ENCODE measurements around the gene CA5B. TPM values are rescaled to one million over a fixed set of nuclear protein-coding genes. Genes with fewer than 3 reads are reported as not detected.
A peak's percentile ranks its signal among the peaks of the same experiment; 100 is the strongest.

The CA5B gene
- polyA plus RNA-seq, 4 donors: 0.22 to 3.0 (median 1.3) TPM

DNA sequence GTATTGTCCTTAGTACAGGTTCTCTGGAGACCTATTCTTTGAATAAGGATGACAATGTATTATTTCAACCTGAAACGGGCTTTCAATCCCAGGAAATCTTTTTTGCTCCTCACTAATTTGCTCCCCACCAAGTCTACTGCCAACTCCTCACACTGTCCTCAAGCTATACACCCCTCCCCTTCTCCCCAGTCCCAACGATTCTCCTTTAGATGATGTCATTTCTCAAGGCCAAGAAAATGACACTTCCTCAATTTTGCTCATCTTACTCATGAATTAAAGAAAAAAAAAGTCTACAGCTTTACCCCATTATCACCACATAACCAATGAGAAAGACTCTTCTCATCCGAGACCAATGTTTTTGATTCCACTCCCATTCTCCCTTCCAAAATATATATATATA is 96.0 kb downstream of the CA5B start:
- no peaks in the 10 kb centered on the region for H3K36me3 ChIP-seq (ENCODE audit: control insufficient read depth in 3 of 3, insufficient read depth in 2 of 3, low read depth in 1 of 3, low read length in 3 of 3)
- 63 to 73% (median 72%) methylated on average over 3 of the region's 3 CpGs for WGBS, 3 donors
- DNase-seq: no peak
- H3K27ac ChIP-seq (ENCODE audit: low read depth in 1 of 3, low read length in 2 of 3): no peak overlapping the region
- H3K4me3 ChIP-seq (ENCODE audit: low read depth in 1 of 3, low read length in 3 of 3): no peak overlapping the region
- H3K27me3 ChIP-seq (ENCODE audit: control insufficient read depth in 3 of 3, insufficient read depth in 3 of 3, low read length in 3 of 3): no peaks in the 10 kb centered on the region
- FAIRE-seq: no peak
- H3K9me3 ChIP-seq (ENCODE audit: control insufficient read depth in 2 of 2, insufficient read depth in 1 of 2, low read depth in 1 of 2, low read length in 1 of 2): no peaks in the 10 kb centered on the region
- H3K4me1 ChIP-seq (ENCODE audit: control insufficient read depth in 3 of 3, insufficient read depth in 2 of 3, low read depth in 1 of 3, low read length in 2 of 3): no peaks in the 10 kb centered on the region

DNA sequence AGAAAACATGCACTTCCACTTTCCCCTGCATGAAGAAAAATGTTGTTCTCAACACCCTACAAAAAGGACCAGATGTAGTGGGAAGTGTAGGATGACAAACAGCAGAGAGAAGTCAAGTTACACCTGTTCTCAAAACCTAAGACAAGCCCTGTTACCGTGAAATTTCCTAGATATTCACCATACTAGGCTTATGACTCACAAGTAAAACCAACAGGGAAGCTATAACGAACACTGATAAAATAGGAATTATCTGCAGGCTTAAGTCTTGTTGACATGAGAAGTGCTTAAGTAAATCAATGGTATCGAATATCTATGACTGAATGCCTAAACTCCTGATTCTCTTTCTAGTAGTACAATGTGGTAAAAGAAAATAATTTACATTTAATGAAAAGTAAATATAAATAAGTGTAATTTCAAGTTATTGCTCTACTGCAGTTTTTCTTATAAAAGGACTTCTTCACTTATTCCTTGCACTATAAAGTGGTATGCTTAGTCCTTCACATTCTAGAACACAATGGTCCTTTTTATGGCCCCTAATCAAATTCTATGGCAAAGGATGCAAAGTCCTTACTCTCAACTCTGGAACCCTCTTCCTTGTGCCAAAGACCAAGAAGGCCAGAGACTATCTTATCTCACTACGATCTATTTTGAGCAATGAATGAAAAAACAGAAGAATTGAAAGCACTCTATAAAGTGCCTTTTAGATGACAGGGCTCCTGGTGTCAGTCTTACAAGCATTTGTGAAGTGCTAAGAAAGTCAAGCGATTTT is 96.9 kb downstream of the CA5B start:
- no peak overlapping the region for H3K4me3 ChIP-seq (ENCODE audit: low read depth in 1 of 3, low read length in 3 of 3)
- peak; percentile 36 to 51 for DNase-seq
- 24 to 62% (median 47%) methylated on average over 5 of the region's 5 CpGs for WGBS, 3 donors
- no peaks in the 10 kb centered on the region for H3K4me1 ChIP-seq (ENCODE audit: control insufficient read depth in 3 of 3, insufficient read depth in 2 of 3, low read depth in 1 of 3, low read length in 2 of 3)
- H3K36me3 ChIP-seq (ENCODE audit: control insufficient read depth in 3 of 3, insufficient read depth in 2 of 3, low read depth in 1 of 3, low read length in 3 of 3): no peaks in the 10 kb centered on the region
- H3K27me3 ChIP-seq (ENCODE audit: control insufficient read depth in 3 of 3, insufficient read depth in 3 of 3, low read length in 3 of 3): no peaks in the 10 kb centered on the region
- no peaks in the 10 kb centered on the region for H3K9me3 ChIP-seq (ENCODE audit: control insufficient read depth in 2 of 2, insufficient read depth in 1 of 2, low read depth in 1 of 2, low read length in 1 of 2)
- FAIRE-seq: no peak
- no peak overlapping the region for H3K27ac ChIP-seq (ENCODE audit: low read depth in 1 of 3, low read length in 2 of 3)

Other genes starting within 250 kb of the CA5B start
- 10 to 100 TPM in 2 of 4 donors, 1 to 10 TPM in 2; 3.9 to 13.4 (median 11.3) TPM for gene PIR, start 244.9 kb upstream of the CA5B start, polyA plus RNA-seq
- 1 to 10 TPM; 1.4 to 8.6 (median 5.5) TPM for gene BMX, start 237.5 kb upstream of the CA5B start, polyA plus RNA-seq
- gene ACE2, start 137.3 kb upstream of the CA5B start, polyA plus RNA-seq: 100 to 1,000 TPM in 2 of 4 donors, 10 to 100 TPM in 2; 42.0 to 389 (median 98.5) TPM
- gene CLTRN, start 73.5 kb upstream of the CA5B start, polyA plus RNA-seq: 1 to 10 TPM in 1 of 4 donors, under 1 TPM in 2, not detected in 1; 0.52 to 1.9 (median 0.81) TPM
- 10 to 100 TPM in 3 of 4 donors, 1 to 10 TPM in 1; 9.4 to 21.6 (median 13.5) TPM for gene ZRSR2, start 52.2 kb downstream of the CA5B start, polyA plus RNA-seq
- gene AP1S2, start 116.5 kb downstream of the CA5B start, polyA plus RNA-seq: 10 to 100 TPM in 2 of 4 donors, 1 to 10 TPM in 2; 8.6 to 22.9 (median 14.5) TPM